ENCODE results near the gene IL3.

Gene IL3

GRCh38 chr5:132094393-132095076 lies 34.1 kb downstream of the IL3 start:
- TF ChIP-seq EP300 (IDR thresholded peaks at IDR 0.05; ENCODE audit: borderline replicate concordance) (no peak), CREB1 (IDR thresholded peaks at IDR 0.05; ENCODE audit: low read depth) (no peak), TEAD4 (IDR thresholded peaks at IDR 0.05) (no peak), ZBTB7A (IDR thresholded peaks at IDR 0.05; ENCODE audit: low read depth) (no peak), REST (IDR thresholded peaks at IDR 0.05; ENCODE audit: low read depth) (no peak)

GRCh38 chr5:132095077-132095410 lies 34.6 kb downstream of the IL3 start:
- no peak for TF ChIP-seq EGR1 (IDR thresholded peaks at IDR 0.05)
- TF ChIP-seq USF1 (IDR thresholded peaks at IDR 0.05): no peak
- no peak for TF ChIP-seq TEAD4 (IDR thresholded peaks at IDR 0.05)
- no peak for TF ChIP-seq NFIC (IDR thresholded peaks at IDR 0.05)
- no peak for TF ChIP-seq CEBPB (IDR thresholded peaks at IDR 0.05)
- TF ChIP-seq ZBTB7A (IDR thresholded peaks at IDR 0.05; ENCODE audit: low read depth): no peak
- TF ChIP-seq RAD21 (IDR thresholded peaks at IDR 0.05; ENCODE audit: low read depth): no peak
- no peak for TF ChIP-seq FOXM1 (IDR thresholded peaks at IDR 0.05; ENCODE audit: borderline replicate concordance, low read depth)
- no peak for TF ChIP-seq TCF12 (IDR thresholded peaks at IDR 0.05; ENCODE audit: low read depth)
- TF ChIP-seq MAX (IDR thresholded peaks at IDR 0.05): no peak
- no peak for TF ChIP-seq REST (IDR thresholded peaks at IDR 0.05; ENCODE audit: low read depth)
- no peak for TF ChIP-seq EP300 (IDR thresholded peaks at IDR 0.05; ENCODE audit: borderline replicate concordance)
- TF ChIP-seq YY1 (IDR thresholded peaks at IDR 0.05; ENCODE audit: low read depth): no peak
- TF ChIP-seq CREB1 (IDR thresholded peaks at IDR 0.05; ENCODE audit: low read depth): no peak

- no peak for TF ChIP-seq RAD21 (IDR thresholded peaks at IDR 0.05; ENCODE audit: low read depth)
- no peak for TF ChIP-seq ZBTB7A (IDR thresholded peaks at IDR 0.05; ENCODE audit: low read depth)
- no peak for TF ChIP-seq FOXM1 (IDR thresholded peaks at IDR 0.05; ENCODE audit: borderline replicate concordance, low read depth)
- no peak for TF ChIP-seq EP300 (IDR thresholded peaks at IDR 0.05; ENCODE audit: borderline replicate concordance)
- no peak for TF ChIP-seq REST (IDR thresholded peaks at IDR 0.05; ENCODE audit: low read depth)
- TF ChIP-seq TCF12 (IDR thresholded peaks at IDR 0.05; ENCODE audit: low read depth): no peak
- TF ChIP-seq EGR1 (IDR thresholded peaks at IDR 0.05): no peak
- TF ChIP-seq TEAD4 (IDR thresholded peaks at IDR 0.05): no peak
- no peak for TF ChIP-seq USF1 (IDR thresholded peaks at IDR 0.05)
- TF ChIP-seq NFIC (IDR thresholded peaks at IDR 0.05): no peak
- TF ChIP-seq CEBPB (IDR thresholded peaks at IDR 0.05): no peak
- TF ChIP-seq MAX (IDR thresholded peaks at IDR 0.05): no peak
- TF ChIP-seq YY1 (IDR thresholded peaks at IDR 0.05; ENCODE audit: low read depth): no peak
- TF ChIP-seq TAF1 (IDR thresholded peaks at IDR 0.05; ENCODE audit: low read depth): no peak
- TF ChIP-seq CREB1 (IDR thresholded peaks at IDR 0.05; ENCODE audit: low read depth): no peak
Observed at GRCh38 chr5:132095424-132095972, 35.0 kb downstream of the IL3 start.

GRCh38 chr5:132096904-132097303 lies 36.4 kb downstream of the IL3 start:
- TF ChIP-seq USF1 (IDR thresholded peaks at IDR 0.05): no peak
- no peak for TF ChIP-seq RAD21 (IDR thresholded peaks at IDR 0.05; ENCODE audit: low read depth)
- no peak for TF ChIP-seq YY1 (IDR thresholded peaks at IDR 0.05; ENCODE audit: low read depth)
- TF ChIP-seq ZBTB7A (IDR thresholded peaks at IDR 0.05; ENCODE audit: low read depth): no peak
- TF ChIP-seq CREB1 (IDR thresholded peaks at IDR 0.05; ENCODE audit: low read depth): no peak
- no peak for TF ChIP-seq TAF1 (IDR thresholded peaks at IDR 0.05; ENCODE audit: low read depth)
- TF ChIP-seq NFIC (IDR thresholded peaks at IDR 0.05): no peak
- TF ChIP-seq TEAD4 (IDR thresholded peaks at IDR 0.05): no peak
- TF ChIP-seq CEBPB (IDR thresholded peaks at IDR 0.05): no peak
- no peak for TF ChIP-seq EGR1 (IDR thresholded peaks at IDR 0.05)
- no peak for TF ChIP-seq FOXM1 (IDR thresholded peaks at IDR 0.05; ENCODE audit: borderline replicate concordance, low read depth)
- TF ChIP-seq EP300 (IDR thresholded peaks at IDR 0.05; ENCODE audit: borderline replicate concordance): no peak
- TF ChIP-seq REST (IDR thresholded peaks at IDR 0.05; ENCODE audit: low read depth): no peak
- TF ChIP-seq TCF12 (IDR thresholded peaks at IDR 0.05; ENCODE audit: low read depth): no peak
- TF ChIP-seq MAX (IDR thresholded peaks at IDR 0.05): no peak

Measured in Ishikawa (cell line).